Esophagus squamous epithelium (tissue), 4 donors: ENCODE results near the gene DNMT3B.

Experiments used
- POLR2A ChIP-seq, 4 donors: fragments of 450-650 bp; IDR thresholded peaks; one replicate each; pipeline ENCODE4 v1.6.1; 2017; ENCODE audit warnings: antibody characterized with exemption in 4 of 4, mild to moderate bottlenecking in 4 of 4, moderate library complexity in 3 of 4
- TF ChIP-seq, protein P1 (sequence below), 6 experiments: fragments of 450-650 bp in 4 of 6; fragments of 200-600 bp in 2 of 6; sonication (generic) in 2 of 6; IDR thresholded peaks; one replicate each; pipeline ENCODE4 v1.5.1; 2016 to 2019; ENCODE audit warnings: antibody characterized with exemption in 6 of 6, mild to moderate bottlenecking in 4 of 6, moderate library complexity in 4 of 6

DNA sequence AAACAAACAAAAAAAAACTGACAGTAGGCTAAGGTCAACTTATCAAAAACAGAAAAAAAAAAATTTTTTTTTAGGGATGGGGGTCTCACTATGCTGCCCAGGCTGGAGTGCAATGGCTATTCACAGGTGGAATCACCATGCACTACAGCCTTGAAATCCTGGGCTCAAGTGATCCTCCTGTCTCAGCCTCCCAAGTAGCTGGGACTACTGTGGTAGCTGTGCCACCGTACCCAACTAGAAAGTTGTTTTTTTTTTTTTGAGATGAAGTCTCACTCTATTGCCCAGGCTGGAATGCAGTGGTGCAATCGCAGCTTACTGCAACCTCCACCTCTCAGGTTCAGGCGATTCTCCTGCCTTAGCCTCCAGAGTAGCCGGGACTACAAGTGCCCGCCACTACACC, 21.0 kb upstream of the DNMT3B start:
- TF ChIP-seq, protein P1, sequence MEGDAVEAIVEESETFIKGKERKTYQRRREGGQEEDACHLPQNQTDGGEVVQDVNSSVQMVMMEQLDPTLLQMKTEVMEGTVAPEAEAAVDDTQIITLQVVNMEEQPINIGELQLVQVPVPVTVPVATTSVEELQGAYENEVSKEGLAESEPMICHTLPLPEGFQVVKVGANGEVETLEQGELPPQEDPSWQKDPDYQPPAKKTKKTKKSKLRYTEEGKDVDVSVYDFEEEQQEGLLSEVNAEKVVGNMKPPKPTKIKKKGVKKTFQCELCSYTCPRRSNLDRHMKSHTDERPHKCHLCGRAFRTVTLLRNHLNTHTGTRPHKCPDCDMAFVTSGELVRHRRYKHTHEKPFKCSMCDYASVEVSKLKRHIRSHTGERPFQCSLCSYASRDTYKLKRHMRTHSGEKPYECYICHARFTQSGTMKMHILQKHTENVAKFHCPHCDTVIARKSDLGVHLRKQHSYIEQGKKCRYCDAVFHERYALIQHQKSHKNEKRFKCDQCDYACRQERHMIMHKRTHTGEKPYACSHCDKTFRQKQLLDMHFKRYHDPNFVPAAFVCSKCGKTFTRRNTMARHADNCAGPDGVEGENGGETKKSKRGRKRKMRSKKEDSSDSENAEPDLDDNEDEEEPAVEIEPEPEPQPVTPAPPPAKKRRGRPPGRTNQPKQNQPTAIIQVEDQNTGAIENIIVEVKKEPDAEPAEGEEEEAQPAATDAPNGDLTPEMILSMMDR (IDR thresholded peaks at IDR 0.05) = no peak
- no peak for TF ChIP-seq POLR2A (IDR thresholded peaks at IDR 0.05)
